ENCODE data around the gene RBP5. TPM values are rescaled to one million over a fixed set of nuclear protein-coding genes. Genes with fewer than 3 reads are reported as not detected.

Gene RBP5
- total RNA-seq, 1 experiment from 2014 or later = 2.6 TPM

- no peaks in the 10 kb centered on the region for H3K36me3 ChIP-seq (replicated peaks; ENCODE audit: control insufficient read depth, insufficient read depth, low read length)
- DNase-seq = peak; percentile 12
- no peak overlapping the region for H3K4me3 ChIP-seq (ENCODE audit: insufficient read depth, low read depth, low read length)
- peaks cover 2% of the 10 kb centered on the region for H3K27me3 ChIP-seq (ENCODE audit: control insufficient read depth, insufficient read depth, low read length)
Measured at GRCh38 chr12:7123806-7124522, 4.7 kb downstream of the RBP5 start.

DNA sequence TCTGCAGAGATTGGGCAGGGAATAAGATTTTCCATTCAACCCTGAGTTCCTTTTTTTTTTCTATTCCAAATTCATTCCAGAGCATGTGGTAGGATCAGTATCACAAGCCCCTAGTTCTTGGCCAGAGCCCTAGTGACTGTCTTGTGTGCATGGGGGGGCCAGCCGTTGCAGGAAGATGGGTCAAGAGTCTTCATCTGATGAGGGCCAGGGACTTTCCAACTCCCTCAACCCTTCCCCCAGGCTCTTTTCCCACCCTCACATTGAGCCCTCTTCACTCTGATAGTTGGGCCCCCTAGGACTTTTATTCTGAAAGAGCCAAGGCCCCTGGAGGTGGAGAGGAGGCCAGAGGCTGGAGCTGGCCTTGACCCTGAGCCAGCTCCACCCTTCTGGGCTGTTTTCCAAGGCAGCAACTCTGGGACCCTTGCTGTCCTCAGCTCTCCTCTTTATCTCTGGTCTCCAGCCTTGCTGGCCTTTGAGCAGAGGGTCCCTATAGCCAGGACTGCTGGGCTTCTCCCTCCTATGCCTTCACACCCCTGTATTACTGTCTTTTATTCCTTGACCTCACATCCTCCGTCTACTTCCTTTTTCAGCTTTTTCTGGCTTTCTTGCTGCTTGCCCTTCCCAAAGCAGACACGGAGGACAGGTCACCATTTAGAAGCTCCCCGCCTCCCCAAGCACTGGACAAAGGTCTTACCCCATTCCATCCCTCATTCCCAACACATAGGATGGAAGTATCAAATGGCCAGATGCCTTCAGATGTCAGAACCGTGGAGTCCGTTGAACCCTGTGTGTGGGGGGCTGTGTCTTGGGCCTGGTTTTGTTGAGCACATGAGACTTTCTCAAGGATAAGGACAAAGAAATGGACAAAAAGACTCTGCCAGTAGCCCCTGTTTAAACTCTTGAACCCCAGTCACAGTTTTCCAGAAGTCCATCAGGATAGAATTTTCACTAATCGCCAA is 5.6 kb downstream of the RBP5 start:
- H3K27me3 ChIP-seq (ENCODE audit: control insufficient read depth, insufficient read depth, low read length) = no peaks in the 10 kb centered on the region; the same call in 1 of the 2 replicates
- DNase-seq = peak; percentile 29
- no peak overlapping the region for H3K4me3 ChIP-seq (ENCODE audit: insufficient read depth, low read depth, low read length)
- H3K36me3 ChIP-seq (replicated peaks; ENCODE audit: control insufficient read depth, insufficient read depth, low read length) = no peaks in the 10 kb centered on the region

GRCh38 chr12:7121324-7121723 is 7.4 kb downstream of the RBP5 start:
- Histone ChIP-seq H3K36me3 (replicated peaks; ENCODE audit: control insufficient read depth, insufficient read depth, low read length) (no peaks in the 10 kb centered on the region), H3K27me3 (ENCODE audit: control insufficient read depth, insufficient read depth, low read length) (no peaks in the 10 kb centered on the region), H3K4me3 (ENCODE audit: insufficient read depth, low read depth, low read length) (no peak overlapping the region)
- DNase-seq = no peak

- Histone ChIP-seq H3K36me3 (replicated peaks; ENCODE audit: control insufficient read depth, insufficient read depth, low read length) (no peaks in the 10 kb centered on the region), H3K4me3 (ENCODE audit: insufficient read depth, low read depth, low read length) (no peak overlapping the region), H3K27me3 (ENCODE audit: control insufficient read depth, insufficient read depth, low read length) (no peaks in the 10 kb centered on the region)
- DNase-seq = peak; percentile 14
Measured at GRCh38 chr12:7120166-7120565, 8.5 kb downstream of the RBP5 start.

DNA sequence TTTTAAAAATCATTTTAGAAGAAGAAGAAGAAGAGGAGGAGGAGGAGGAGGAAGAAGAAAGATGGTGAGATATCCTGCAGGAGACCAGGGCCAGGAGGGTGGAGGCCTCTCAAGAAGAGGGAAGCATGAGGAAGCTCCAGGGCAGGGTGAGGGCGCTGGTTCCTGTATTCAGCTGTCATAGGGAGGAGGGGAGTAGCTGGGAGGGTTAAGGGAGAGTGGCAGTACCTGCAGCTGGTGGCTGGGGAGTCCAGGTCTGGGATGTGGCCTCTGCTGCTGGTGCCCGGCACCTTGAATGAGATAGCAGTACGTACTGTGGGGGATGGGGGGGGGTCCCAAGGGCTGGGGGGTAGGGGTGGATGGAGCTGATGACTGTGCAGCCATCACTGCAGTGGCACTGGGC is 9.8 kb downstream of the RBP5 start:
- H3K27me3 ChIP-seq (ENCODE audit: control insufficient read depth, insufficient read depth, low read length) = no peaks in the 10 kb centered on the region
- DNase-seq = peak; percentile 15
- no peak overlapping the region for H3K4me3 ChIP-seq (ENCODE audit: insufficient read depth, low read depth, low read length)
- no peaks in the 10 kb centered on the region for H3K36me3 ChIP-seq (replicated peaks; ENCODE audit: control insufficient read depth, insufficient read depth, low read length)

DNA sequence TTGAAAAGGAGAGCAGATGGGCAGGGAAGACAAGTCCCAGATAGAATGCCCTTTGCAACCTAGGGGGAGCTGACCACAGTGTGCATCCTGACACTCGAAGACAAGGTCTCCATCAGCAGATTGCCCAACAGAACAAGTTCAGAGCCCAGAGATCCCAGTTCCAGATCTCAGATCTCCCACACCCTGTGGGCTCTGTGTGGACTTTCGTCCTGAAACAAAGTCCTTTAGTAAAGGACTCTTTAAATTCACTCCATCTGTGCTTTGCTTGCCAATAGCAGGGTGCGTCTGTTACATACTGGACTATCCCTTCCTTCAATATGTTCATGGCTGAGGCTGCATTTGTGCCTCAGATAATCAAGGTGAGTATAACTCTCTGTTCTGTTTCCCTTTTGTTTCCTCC is 11.0 kb downstream of the RBP5 start:
- H3K27me3 ChIP-seq (ENCODE audit: control insufficient read depth, insufficient read depth, low read length) = no peaks in the 10 kb centered on the region
- H3K4me3 ChIP-seq (ENCODE audit: insufficient read depth, low read depth, low read length) = no peak overlapping the region
- no peak for DNase-seq
- H3K36me3 ChIP-seq (replicated peaks; ENCODE audit: control insufficient read depth, insufficient read depth, low read length) = no peaks in the 10 kb centered on the region

DNA sequence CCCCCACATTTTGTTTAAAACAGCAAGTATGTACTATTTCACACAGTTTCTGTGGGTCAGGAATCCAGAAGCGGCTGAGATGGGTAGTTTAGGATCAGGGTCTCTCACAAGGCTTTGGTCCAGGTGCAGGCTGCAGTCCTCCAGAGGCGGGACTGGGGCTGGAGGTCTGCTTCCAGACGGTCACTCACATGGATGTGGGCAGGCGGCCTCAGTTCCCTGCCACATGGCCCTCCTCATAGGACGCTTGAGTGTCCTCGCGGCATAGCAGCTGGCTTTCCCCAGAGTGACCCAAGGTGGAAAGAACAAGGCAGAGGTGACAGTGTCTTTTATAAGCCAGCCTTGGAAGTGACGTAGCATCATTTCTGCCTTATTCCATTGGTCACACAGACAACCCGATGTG is 11.8 kb downstream of the RBP5 start:
- no peak for DNase-seq

DNA sequence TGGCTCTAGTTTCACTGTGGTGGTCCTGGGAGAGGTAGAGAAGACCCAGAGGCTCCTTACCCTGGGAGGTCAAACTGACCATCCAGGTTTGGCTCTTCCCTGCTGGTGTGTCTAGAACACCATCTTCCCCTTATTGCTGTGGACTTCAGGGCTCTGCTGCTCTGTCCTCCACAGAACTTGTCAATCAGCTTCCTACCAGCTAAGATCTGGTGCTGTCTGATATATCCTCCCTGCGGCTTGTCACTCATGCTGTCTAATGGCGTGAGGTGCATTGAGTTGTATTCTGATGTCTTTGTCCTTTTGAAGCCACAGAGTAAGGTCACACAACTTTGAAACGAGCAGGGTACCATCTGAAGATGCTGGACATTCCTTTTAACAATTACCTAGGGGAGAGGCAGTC is 12.5 kb downstream of the RBP5 start:
- no peaks in the 10 kb centered on the region for H3K27me3 ChIP-seq (ENCODE audit: control insufficient read depth, insufficient read depth, low read length)
- no peak overlapping the region for H3K4me3 ChIP-seq (ENCODE audit: insufficient read depth, low read depth, low read length)
- H3K36me3 ChIP-seq (replicated peaks; ENCODE audit: control insufficient read depth, insufficient read depth, low read length) = no peaks in the 10 kb centered on the region
- no peak for DNase-seq

More for the DNA sequence above, 11.8 kb downstream of the RBP5 start:
- H3K4me3 ChIP-seq (ENCODE audit: insufficient read depth, low read depth, low read length) = no peak overlapping the region
- no peaks in the 10 kb centered on the region for H3K27me3 ChIP-seq (ENCODE audit: control insufficient read depth, insufficient read depth, low read length)
- no peaks in the 10 kb centered on the region for H3K36me3 ChIP-seq (replicated peaks; ENCODE audit: control insufficient read depth, insufficient read depth, low read length)

DNA sequence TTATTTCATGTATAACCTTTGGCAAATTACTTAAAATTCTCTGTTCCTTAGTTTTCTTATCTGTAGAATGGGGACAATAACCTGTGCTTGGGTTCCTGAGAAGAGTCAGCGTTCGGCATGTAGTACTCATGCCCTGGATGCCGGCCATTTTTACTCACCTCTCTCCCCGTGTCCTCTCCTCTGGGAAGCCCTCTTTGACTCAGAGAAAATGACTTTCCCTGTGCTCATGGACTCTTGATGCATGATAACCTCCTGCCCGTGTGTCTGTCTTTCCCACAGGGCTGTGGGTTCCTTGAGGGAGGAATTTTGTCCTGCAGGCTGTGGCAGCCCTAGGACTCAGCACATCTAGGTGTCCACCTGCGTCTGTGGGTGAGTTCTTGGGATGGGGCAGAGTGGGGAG is 13.8 kb downstream of the RBP5 start:
- H3K36me3 ChIP-seq (replicated peaks; ENCODE audit: control insufficient read depth, insufficient read depth, low read length) = no peaks in the 10 kb centered on the region
- no peak for DNase-seq

DNA sequence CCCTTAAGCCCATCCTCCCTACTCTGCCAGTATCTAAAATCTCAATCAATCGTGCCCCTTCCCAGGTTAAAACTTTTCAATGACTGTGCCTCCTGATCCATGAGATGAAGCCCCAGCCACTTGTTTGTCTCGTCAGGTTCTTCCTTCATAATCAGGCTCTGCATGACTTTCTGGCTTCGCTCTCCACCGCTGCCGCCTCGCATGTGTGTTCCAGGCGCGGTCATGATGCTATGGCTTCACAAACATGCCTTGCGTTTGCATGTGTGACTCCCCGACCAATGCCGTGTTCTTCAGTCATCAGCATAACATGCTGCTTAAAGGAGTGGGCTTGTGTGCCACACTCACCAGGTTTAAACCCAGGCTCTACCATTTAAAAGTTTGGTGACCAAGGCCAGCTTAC is 14.7 kb downstream of the RBP5 start:
- Histone ChIP-seq H3K4me3 (ENCODE audit: insufficient read depth, low read depth, low read length) (no peak overlapping the region), H3K27me3 (ENCODE audit: control insufficient read depth, insufficient read depth, low read length) (no peaks in the 10 kb centered on the region), H3K36me3 (replicated peaks; ENCODE audit: control insufficient read depth, insufficient read depth, low read length) (no peaks in the 10 kb centered on the region)
- no peak for DNase-seq

More for the DNA sequence above, 13.8 kb downstream of the RBP5 start:
- Histone ChIP-seq H3K27me3 (ENCODE audit: control insufficient read depth, insufficient read depth, low read length) (no peaks in the 10 kb centered on the region), H3K4me3 (ENCODE audit: insufficient read depth, low read depth, low read length) (no peak overlapping the region)

DNA sequence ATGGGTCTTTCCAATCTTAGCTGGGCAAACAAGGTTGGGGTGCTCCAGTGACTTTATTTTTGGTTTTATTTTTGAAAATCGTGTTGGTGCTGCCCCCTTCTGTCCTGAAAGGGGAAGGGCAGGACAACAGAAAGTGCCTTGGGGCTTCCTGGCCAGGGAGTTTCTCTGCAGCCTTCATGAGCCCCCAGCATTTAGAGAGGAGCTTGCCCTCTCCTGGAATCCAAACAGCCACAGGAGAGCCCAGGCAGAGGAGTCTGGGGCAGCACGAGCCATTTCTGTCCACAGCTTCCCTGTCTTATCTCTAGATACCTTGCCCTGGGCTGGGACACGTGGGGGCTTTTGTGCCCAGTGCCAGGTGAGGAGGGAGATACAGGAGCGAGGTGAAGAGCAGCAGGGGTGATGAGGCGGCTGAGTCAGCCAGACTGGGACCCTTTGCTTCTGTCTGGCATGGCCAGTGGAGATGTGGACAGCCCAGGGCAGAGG is 15.3 kb downstream of the RBP5 start:
- DNase-seq = peak; percentile 77
- no peak overlapping the region for H3K4me3 ChIP-seq (ENCODE audit: insufficient read depth, low read depth, low read length)
- H3K36me3 ChIP-seq (replicated peaks; ENCODE audit: control insufficient read depth, insufficient read depth, low read length) = no peaks in the 10 kb centered on the region
- H3K27me3 ChIP-seq (ENCODE audit: control insufficient read depth, insufficient read depth, low read length) = no peaks in the 10 kb centered on the region; the same call in 1 of the 2 replicates

DNA sequence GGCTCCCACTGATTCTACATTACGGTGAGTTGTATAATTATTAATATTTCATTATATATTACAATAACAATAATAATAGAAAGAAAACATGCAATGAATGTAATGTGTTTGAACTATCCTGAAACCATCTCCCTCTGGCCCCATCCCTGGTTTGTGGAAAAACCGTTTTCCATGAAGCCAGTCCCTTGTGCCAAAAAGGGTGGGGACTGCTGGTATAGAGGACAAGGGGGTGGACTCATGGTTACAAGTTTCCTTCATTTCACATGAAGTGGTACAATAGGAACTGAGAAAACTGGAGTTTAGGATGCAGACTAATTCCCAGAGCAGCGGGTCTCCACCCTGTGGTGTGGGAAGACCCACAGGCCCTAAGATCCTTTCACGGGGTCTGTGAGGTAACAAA is 16.6 kb downstream of the RBP5 start:
- DNase-seq = no peak
- H3K36me3 ChIP-seq (replicated peaks; ENCODE audit: control insufficient read depth, insufficient read depth, low read length) = no peaks in the 10 kb centered on the region
- H3K27me3 ChIP-seq (ENCODE audit: control insufficient read depth, insufficient read depth, low read length) = no peaks in the 10 kb centered on the region; the same call in 1 of the 2 replicates

DNA sequence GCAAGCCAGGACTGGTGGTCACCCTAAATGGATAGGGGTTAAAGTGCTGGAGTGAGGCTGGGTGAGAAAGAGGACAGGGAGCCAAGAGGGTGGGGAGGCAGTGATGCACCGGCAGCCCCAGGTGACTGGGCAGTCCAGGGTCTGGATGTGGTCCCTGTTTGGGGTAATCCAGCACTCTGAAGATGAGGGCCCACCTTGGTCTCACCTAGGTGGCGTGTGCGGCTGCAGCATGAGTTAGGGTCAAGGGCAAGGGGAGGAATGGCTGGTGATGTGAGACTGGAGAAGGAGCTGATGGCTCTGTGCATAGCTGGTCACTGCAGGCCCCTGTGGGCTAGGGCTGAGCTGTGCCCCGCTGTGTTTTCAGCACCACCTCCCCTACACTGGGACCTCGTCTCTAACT is 18.0 kb downstream of the RBP5 start:
- no peaks in the 10 kb centered on the region; the same call in 1 of the 2 replicates for H3K27me3 ChIP-seq (ENCODE audit: control insufficient read depth, insufficient read depth, low read length)
- no peak for DNase-seq

More for the DNA sequence above, 16.6 kb downstream of the RBP5 start:
- no peak overlapping the region for H3K4me3 ChIP-seq (ENCODE audit: insufficient read depth, low read depth, low read length)

DNA sequence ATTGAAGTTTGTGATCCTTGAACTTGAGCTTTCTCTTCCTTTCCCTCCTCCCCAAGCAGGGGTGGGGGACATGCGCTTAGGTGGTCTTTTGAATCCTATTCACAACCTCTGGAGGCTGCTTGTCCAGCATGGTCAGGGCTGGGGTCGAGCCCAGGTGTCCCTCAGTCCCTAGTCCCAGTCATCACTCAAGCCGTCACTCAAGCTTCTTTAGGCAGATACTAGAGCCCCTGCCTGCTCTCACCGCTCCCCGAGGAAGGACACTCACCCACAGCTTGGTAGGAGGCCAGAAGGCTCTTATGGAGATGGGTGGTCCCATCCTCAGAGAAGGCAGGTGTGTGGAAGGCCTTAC is 19.1 kb downstream of the RBP5 start:
- Histone ChIP-seq H3K27me3 (ENCODE audit: control insufficient read depth, insufficient read depth, low read length) (no peaks in the 10 kb centered on the region; the same call in 1 of the 2 replicates), H3K36me3 (replicated peaks; ENCODE audit: control insufficient read depth, insufficient read depth, low read length) (no peaks in the 10 kb centered on the region), H3K4me3 (ENCODE audit: insufficient read depth, low read depth, low read length) (no peak overlapping the region)
- no peak for DNase-seq

More for the DNA sequence above, 18.0 kb downstream of the RBP5 start:
- Histone ChIP-seq H3K36me3 (replicated peaks; ENCODE audit: control insufficient read depth, insufficient read depth, low read length) (no peaks in the 10 kb centered on the region), H3K4me3 (ENCODE audit: insufficient read depth, low read depth, low read length) (no peak overlapping the region)
